Colonic mucosa (tissue), 4 donors: ENCODE results near the gene COLEC11. TPM values are rescaled to one million over a fixed set of nuclear protein-coding genes. Genes with fewer than 3 reads are reported as not detected.

Source experiments
- DNase-seq: peaks from one replicate; pipeline ENCODE4 v3.0.0-alpha.2; 2020
- H3K27ac ChIP-seq: fragments of 200-600 bp; one replicate; pipeline ENCODE4 v1.8.0; 2021
- H3K27me3 ChIP-seq: fragments of 200-600 bp; one replicate; pipeline ENCODE4 v1.8.0; 2021
- H3K36me3 ChIP-seq: fragments of 200-600 bp; one replicate; pipeline ENCODE4 v1.8.0; 2021
- H3K4me1 ChIP-seq: fragments of 200-600 bp; one replicate; pipeline ENCODE4 v1.8.0; 2021; ENCODE audit warnings: mild to moderate bottlenecking
- H3K4me3 ChIP-seq: fragments of 200-600 bp; one replicate; pipeline ENCODE4 v1.8.0; 2021
- H3K9ac ChIP-seq, 2 donors: one replicate each; pipeline ENCODE4 v1.7.0; 2013; ENCODE audit warnings: control low read depth in 2 of 2, low read depth in 2 of 2, low read length in 2 of 2
- H3K9me3 ChIP-seq: fragments of 200-600 bp; one replicate; pipeline ENCODE4 v1.8.0; 2021
- intact Hi-C: fragments of 100-400 bp; cut with DNase I; formaldehyde crosslinking; loops from one replicate; pipeline ENCODE4 v1.14.1; 2022
- total RNA-seq, 2 donors: library from RNA; stranded (reverse); fragmentation: NEBNext Ultra II Directional in 1 of 2; extraction: Animal tissue kit (Norgen Biotek cat#: 25700) in 1 of 2; gene quantifications; one replicate each; pipeline ENCODE4 v1.2.1, GENCODE V29; 2021
- TF ChIP-seq, protein P1 (sequence below): fragments of 200-600 bp; IDR thresholded peaks from one replicate; pipeline ENCODE4 v1.8.0; 2022; ENCODE audit warnings: antibody characterized with exemption, mild to moderate bottlenecking
- donor health status: healthy.
- donor health status: DM: no; HTN: no; CAD: no.
- donor health status: DM: no; HTN: no; CAD: no.

Gene COLEC11
- total RNA-seq, 2 donors from 2014 or later: 0.47 to 0.80 TPM

DNA sequence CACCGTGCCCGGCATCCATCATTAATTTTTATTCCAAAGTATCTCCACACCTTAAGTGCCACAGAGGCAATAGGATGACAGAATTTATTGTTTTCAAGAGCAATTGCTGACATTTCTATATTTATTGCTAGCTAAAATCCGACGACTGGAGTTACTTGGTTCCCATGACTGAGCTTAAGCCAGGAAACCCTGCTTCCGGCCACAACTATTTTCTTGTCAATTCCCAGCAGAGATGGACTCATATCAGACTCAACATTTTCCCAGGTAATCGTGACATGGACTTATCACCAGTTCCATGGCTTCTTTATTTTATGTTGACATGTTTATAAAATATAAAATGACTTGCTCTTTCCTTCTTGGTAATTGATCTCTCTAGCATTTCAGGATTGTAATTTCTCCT, 87.9 kb downstream of the COLEC11 start:
- H3K4me1 ChIP-seq: no peaks in the 10 kb centered on the region
- no peaks in the 10 kb centered on the region for H3K36me3 ChIP-seq
- intact Hi-C loops: no loop called here
- no peak overlapping the region for H3K27ac ChIP-seq
- no peak overlapping the region for H3K4me3 ChIP-seq
- DNase-seq: no peak
- TF ChIP-seq, protein P1, sequence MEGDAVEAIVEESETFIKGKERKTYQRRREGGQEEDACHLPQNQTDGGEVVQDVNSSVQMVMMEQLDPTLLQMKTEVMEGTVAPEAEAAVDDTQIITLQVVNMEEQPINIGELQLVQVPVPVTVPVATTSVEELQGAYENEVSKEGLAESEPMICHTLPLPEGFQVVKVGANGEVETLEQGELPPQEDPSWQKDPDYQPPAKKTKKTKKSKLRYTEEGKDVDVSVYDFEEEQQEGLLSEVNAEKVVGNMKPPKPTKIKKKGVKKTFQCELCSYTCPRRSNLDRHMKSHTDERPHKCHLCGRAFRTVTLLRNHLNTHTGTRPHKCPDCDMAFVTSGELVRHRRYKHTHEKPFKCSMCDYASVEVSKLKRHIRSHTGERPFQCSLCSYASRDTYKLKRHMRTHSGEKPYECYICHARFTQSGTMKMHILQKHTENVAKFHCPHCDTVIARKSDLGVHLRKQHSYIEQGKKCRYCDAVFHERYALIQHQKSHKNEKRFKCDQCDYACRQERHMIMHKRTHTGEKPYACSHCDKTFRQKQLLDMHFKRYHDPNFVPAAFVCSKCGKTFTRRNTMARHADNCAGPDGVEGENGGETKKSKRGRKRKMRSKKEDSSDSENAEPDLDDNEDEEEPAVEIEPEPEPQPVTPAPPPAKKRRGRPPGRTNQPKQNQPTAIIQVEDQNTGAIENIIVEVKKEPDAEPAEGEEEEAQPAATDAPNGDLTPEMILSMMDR: no peak
- H3K9me3 ChIP-seq: no peaks in the 10 kb centered on the region
- H3K27me3 ChIP-seq: no peaks in the 10 kb centered on the region
- H3K9ac ChIP-seq: no peak overlapping the region

DNA sequence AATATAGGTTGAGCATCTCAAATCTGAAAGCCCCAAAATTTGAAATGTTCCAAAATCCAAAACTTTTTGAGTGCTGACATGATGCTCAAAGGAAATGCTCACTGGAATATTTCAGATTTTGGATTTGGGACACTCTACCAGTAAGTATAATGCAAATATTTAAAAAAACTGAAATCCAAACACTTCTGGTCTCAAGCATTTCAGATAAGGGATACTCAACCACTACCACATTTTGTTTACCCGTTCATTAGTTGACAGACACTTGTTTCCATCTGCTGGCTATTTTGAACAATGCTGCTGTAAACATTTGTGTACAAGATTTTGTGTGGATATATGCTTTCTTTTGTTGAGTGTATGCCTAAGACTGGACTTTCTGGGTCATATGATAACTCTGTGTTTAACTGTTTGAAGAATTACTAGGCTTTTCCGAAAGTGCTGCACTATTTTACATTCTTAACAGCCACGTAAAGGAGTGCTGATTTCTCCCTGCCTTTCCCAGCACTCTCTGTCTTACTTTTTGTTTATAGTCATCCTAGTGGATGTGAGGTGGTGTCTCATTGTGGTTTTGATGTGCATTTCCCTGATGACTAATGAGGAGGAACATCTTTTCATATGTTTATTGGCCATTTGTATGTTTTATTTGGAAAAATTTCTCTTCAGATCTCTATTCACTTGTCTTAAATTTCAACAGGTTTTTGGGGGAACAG, 89.0 kb downstream of the COLEC11 start:
- TF ChIP-seq, protein P1: no peak
- intact Hi-C loops: no loop called here
- H3K4me1 ChIP-seq: no peaks in the 10 kb centered on the region
- H3K27ac ChIP-seq: no peak overlapping the region
- H3K36me3 ChIP-seq: no peaks in the 10 kb centered on the region
- no peak overlapping the region for H3K4me3 ChIP-seq
- no peaks in the 10 kb centered on the region for H3K27me3 ChIP-seq
- H3K9ac ChIP-seq: no peak overlapping the region
- H3K9me3 ChIP-seq: no peaks in the 10 kb centered on the region
- DNase-seq: no peak

DNA sequence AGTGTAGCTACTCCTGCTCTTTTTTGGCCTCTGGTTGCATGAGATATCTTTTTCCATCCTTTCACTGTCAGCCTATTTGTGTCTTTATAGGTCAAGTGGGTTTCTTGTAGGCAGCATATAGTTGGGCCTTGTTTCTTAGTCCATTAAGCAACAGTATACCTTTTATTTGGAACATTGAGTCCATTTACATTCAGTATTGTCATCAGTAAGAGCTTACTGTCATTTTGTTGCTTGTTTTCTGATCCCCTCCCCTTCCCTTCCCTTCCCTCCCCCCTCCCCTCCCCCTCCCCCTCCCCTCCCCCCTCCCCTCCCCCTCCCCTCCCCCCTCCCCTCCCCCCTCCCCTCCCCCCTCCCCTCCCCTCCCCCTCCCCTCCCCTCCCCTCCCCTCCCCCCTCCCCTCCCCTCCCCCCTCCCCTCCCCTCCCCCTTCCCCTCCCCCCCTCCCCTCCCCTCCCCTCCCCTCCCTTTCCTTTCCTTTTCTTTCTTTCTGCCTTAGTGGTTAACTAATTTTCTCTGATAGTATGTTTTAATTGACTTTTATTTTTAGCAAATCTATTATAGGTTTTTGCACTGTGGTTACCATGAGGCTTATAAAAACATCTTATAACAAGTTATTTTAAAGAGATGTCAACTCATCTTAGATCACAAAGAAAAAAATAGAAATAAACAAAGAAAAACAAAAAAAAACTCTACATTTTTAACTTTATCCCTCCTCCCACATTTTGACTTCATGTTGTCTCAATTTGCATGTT, 95.3 kb downstream of the COLEC11 start:
- DNase-seq: no peak
- H3K27ac ChIP-seq: no peak overlapping the region
- no peaks in the 10 kb centered on the region for H3K36me3 ChIP-seq
- H3K27me3 ChIP-seq: no peaks in the 10 kb centered on the region
- intact Hi-C loops: no loop called here
- H3K9me3 ChIP-seq: no peaks in the 10 kb centered on the region
- H3K9ac ChIP-seq: no peak overlapping the region
- TF ChIP-seq, protein P1: no peak
- no peaks in the 10 kb centered on the region for H3K4me1 ChIP-seq
- H3K4me3 ChIP-seq: no peak overlapping the region

DNA sequence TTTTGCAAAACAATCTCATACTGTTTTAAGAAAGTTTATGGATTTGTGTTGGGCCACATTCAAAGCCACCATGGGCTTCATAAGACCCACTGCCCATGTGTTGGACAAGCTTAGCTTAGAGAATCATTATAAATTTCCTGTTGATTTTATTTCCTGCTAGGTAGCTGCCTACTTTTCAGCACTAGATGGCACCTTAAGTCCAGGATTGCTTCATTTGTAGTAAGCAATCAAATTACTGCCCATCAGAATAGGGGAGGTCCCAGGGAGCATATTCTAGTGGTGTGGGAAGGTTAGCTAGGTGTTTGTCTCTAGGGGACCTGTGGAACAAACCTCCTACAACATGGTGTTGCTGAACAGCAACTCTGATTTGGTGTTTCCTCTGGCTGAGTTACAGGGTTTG, 97.5 kb downstream of the COLEC11 start:
- intact Hi-C loops: no loop called here
- no peaks in the 10 kb centered on the region for H3K9me3 ChIP-seq
- H3K9ac ChIP-seq: no peak overlapping the region
- H3K4me3 ChIP-seq: no peak overlapping the region
- no peak for DNase-seq
- H3K27me3 ChIP-seq: no peaks in the 10 kb centered on the region
- H3K27ac ChIP-seq: no peak overlapping the region
- H3K4me1 ChIP-seq: no peaks in the 10 kb centered on the region
- TF ChIP-seq, protein P1: no peak
- H3K36me3 ChIP-seq: no peaks in the 10 kb centered on the region

Other genes with a start within 250 kb of the COLEC11 start
- 10 to 100 TPM; 18.8 to 39.1 TPM for gene EIPR1, start 217.3 kb upstream of the COLEC11 start, total RNA-seq
- 10 to 100 TPM; 59.1 to 91.5 TPM for gene TRAPPC12, start 215.4 kb upstream of the COLEC11 start, total RNA-seq
- gene ADI1, start 75.6 kb upstream of the COLEC11 start, total RNA-seq: 10 to 100 TPM; 83.2 to 83.5 TPM
- 10 to 100 TPM; 13.3 to 18.8 TPM for gene RNASEH1, start 36.8 kb upstream of the COLEC11 start, total RNA-seq
- gene RPS7, start 19.9 kb upstream of the COLEC11 start, total RNA-seq: 1,000 to 10,000 TPM in 1 of 2 donors, 100 to 1,000 TPM in 1; 941 to 1,015 TPM
- gene ALLC, start 63.1 kb downstream of the COLEC11 start, total RNA-seq: not detected
- not detected for gene DCDC2C, start 108.5 kb downstream of the COLEC11 start, total RNA-seq